ENCODE measurements around the gene GLCE.
"Not testable (repeated sequence)": the region's sequence is repeated elsewhere in the genome, so short reads cannot be mapped to it uniquely, and the experiment has no call there.

The GLCE gene

DNA sequence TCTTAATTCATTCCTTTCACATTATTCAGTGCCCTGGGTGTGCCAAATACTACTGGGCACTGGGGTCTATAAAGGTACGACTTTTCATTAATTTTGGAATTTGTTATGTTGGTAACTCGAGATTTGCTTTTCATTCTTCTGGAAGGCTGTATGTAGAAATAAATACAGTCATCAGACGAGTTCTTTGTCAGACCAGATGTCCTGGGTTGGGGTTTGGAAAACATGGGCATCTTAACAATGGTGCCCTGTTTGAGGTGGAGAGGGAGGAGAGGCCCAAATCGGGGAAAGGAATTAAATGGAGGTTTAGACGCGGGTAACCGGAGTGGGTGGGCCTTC, 662 bp upstream of the GLCE start:
- no peak for DNase-seq (ENCODE audit: low read depth, low spot score)

- DNase-seq (ENCODE audit: low read depth, low spot score), result no peak
Measured at GRCh38 chr15:69161079-69161877, 843 bp downstream of the GLCE start.

DNA sequence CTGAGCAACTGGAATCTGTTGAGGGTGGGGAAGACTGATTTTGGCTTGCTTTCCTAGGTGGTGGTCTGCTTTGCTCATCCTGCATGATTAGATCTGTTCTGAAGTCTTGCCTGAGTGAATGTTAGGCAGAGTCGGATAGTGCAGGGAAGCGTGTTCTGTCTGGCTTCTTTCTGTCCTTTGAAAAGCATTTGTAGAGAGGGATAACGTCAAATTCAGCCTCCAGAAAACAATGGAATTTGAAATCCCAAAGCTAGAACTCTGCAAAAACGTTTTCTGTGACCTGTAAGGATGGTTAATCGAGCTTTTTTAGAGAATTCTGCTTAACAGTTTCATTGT, 1.4 kb downstream of the GLCE start:
- no peak for DNase-seq (ENCODE audit: low read depth, low spot score)

DNA sequence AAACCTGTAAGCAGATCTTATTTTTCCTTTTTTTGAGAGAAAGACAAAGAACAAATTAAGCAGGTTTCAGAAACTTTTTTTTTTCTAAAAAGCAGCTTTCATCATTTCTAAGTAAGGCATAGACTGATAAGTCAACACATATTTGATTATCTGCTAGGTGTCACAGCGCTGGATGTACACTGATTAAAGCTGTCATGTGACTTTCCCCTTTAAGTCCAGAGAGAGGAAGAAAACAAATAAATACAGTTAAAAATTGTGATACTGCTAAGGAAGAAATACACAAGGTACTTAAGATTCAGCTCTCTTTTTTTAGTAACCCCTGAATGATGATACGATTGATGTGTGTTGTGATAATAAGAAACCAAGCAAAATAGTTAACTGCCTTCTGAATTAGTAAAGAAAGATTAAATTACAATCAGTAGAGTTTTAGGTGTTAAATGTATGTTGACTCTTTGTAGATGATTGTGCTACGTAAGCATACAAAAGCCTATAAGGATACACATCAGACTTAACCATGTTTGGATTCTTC, 2.8 kb downstream of the GLCE start:
- no peak for DNase-seq (ENCODE audit: low read depth, low spot score)

DNA sequence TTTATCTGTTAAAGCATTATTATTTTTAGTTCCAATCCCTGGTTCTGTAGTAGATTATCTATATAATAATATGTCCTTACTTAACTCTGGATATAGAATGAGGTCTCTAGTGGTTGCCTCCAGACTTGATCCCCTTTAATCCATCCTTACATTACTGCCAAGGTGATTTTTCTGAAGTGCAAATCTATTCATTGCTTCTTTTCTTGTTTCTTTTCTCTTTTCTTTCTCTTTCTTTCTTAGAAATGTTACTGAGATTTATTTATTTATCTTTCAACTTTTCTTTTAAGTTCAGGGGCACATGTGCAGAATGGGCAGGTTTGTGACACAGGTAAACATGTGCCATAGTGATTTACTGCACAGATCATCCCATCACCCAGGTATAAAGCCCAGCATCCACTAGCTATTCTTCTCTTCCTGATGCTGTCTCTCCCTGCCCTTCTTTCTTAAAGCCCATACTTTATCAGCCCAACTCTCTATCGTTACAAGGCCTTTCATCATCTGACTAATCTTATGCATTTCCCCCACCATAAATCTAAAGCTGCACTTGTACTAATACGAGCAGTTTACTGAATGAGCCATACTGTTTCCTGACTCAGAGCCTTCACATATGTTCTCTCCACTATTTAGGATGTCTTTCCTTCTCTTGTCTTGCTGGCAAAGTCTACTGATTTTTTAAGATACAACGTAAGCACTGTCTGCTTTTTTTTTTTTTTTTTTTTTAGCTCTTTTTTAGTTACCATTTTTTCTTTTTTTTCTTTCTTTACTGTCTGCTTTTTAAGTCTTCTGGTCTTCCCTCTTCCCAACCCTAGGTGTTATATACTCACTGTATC, 4.6 kb downstream of the GLCE start:
- no peak for DNase-seq (ENCODE audit: low read depth, low spot score)

- DNase-seq (ENCODE audit: low read depth, low spot score), result no peak
Measured at GRCh38 chr15:69165637-69166025, 5.2 kb downstream of the GLCE start.

DNA sequence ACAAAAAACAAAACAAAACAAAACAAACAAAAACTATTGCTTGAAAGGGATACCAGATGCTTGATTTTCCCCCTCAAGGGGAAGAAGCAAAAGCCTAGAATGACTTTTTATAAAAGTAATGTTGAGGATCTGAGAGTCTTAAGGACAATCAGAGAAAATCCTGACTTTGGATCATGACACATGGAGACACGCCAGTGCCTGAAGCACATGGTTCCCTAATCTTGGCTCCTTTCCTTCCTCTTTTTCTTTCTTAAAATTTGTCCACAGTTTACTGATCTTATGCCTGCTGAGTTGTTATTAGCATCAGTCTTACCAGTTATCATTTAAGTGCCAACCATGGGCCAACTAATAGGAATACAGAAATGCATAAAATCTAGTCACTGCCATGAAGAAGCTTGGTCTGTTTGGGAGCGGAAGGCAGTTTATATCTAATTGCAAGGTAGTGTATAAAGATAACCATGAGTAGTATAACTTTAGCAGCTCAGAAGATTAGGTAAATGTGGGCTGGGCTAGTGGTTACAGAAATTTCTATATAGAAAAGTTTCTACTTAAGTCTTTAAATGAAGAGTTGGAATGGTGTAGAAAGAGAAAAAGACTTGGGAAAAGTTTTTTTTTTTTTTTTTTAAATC, 6.9 kb downstream of the GLCE start:
- DNase-seq (ENCODE audit: low read depth, low spot score), result no peak

DNA sequence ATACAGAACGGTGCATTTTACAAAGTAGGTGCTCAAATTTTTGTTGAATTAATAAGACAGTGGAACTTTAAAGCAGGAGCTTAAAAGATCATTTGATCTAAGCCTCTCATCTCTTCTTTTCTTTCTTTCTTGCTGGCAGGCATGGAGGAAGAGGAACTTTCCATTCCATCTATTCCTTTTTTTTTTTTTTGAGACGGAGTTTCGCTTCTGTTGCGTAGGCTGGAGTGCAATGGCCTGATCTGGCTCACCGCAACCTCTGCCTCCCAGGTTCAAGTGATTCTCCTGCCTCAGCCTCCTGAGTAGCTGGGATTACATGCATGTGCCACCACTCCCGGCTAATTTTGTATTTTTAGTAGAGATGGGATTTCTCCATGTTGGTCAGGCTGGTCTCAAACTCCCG, 7.9 kb downstream of the GLCE start:
- not testable (repeated sequence) for DNase-seq (ENCODE audit: low read depth, low spot score)

DNA sequence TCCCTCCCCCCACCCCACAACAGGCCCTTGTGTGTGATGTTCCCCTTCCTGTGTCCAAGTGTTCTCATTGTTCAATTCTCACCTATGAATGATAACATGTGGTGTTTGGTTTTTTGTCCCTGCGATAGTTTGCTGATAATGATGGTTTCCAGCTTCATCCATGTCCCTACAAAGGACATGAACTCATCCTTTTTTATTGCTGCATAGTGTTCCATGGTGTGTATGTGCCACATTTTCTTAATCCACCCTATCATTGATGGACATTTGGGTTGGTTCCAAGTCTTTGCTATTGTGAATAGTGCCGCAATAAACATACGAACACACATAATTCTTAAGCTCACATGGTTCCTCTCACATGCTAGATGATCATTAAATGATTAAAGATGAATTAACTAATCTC, 9.1 kb downstream of the GLCE start:
- not testable (repeated sequence) for DNase-seq (ENCODE audit: low read depth, low spot score)

- no peak for DNase-seq (ENCODE audit: low read depth, low spot score)
Measured at GRCh38 chr15:69170597-69170996, 10.2 kb downstream of the GLCE start.

DNA sequence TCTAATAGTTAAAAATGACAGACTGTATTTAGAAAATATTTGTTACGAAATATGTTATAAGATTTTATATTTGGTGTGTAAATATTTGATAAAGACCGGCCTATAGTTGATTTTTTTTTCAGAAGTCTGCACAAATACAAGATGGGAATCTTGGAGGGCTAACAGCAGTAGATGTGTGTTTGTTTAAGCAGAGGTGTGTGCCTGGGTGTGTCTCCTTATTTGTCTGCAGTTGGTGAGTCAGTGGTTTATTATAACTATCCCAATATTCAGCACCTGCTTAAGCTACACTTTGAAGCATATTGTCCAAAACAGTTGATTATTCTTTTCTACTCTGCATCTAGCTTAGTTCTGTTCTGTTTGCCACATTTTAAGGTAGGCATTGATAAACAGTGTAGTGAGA, 12.4 kb downstream of the GLCE start:
- DNase-seq (ENCODE audit: low read depth, low spot score), result no peak

DNA sequence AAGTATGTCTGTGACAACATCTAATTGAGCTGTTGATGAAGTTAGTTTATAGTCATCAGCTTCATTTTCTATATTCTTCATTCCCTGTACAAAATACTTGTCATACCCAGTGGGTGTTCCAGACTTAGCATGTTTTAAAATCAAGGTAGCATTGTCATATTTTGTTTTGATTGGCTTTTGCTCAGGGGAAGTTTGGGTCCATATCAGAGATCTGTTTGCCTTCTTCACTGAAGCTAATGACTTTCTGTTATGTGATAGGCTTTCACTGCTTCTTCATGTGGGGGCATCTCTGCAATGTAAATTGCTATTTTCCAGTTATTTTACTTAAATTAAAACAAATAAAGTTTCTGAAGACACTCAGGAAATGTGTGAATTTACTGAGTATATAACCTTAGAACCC, 15.1 kb downstream of the GLCE start:
- DNase-seq (ENCODE audit: low read depth, low spot score), result no peak

DNA sequence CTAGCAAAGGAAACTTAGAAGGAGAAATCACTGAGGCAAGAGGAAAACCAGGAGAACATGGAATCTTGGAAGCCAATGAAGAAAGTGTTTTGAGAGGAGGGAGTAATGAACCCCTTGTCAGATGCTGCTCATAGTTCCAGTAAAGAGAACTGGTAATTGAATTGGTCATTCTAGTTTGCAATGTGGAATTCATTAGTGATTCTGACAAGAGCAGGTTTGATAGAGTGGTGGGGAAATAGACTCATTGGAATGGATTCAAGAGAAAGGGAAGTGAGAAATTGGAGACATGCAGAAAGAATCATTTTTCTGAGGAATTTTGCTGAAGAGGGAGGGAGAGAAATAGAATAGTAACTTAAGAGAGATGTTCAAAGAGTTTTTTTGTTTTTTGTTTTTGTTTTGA, 21.0 kb downstream of the GLCE start:
- DNase-seq (ENCODE audit: low read depth, low spot score), result no peak

GRCh38 chr15:69185216-69185615, 24.8 kb downstream of the GLCE start:
- DNase-seq (ENCODE audit: low read depth, low spot score), result no peak

- DNase-seq (ENCODE audit: low read depth, low spot score), result no peak
Measured at GRCh38 chr15:69185706-69186105, 25.3 kb downstream of the GLCE start.

DNA sequence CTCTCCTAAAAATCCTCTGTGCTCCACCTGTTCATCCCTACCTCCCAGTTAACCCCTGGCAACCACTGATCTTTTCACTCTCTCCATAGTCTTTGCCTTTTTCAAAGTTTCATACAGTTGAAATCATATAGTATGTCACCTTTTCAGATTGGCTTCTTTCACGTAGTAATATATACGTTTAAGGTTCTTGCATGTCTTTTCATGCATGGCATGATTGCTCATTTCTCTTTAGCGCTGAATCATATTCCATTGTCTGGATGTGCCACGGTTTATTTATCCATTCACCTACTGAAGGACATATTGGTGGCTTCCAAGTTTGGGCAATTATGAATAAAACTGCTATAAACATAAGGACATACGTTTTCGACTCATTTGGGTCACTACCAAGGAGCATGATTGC, 28.7 kb downstream of the GLCE start:
- DNase-seq (ENCODE audit: low read depth, low spot score), result no peak

GRCh38 chr15:69190091-69190490, 29.7 kb downstream of the GLCE start:
- DNase-seq (ENCODE audit: low read depth, low spot score), result no peak

- no peak for DNase-seq (ENCODE audit: low read depth, low spot score)
Measured at GRCh38 chr15:69190504-69190903, 30.1 kb downstream of the GLCE start.

DNA sequence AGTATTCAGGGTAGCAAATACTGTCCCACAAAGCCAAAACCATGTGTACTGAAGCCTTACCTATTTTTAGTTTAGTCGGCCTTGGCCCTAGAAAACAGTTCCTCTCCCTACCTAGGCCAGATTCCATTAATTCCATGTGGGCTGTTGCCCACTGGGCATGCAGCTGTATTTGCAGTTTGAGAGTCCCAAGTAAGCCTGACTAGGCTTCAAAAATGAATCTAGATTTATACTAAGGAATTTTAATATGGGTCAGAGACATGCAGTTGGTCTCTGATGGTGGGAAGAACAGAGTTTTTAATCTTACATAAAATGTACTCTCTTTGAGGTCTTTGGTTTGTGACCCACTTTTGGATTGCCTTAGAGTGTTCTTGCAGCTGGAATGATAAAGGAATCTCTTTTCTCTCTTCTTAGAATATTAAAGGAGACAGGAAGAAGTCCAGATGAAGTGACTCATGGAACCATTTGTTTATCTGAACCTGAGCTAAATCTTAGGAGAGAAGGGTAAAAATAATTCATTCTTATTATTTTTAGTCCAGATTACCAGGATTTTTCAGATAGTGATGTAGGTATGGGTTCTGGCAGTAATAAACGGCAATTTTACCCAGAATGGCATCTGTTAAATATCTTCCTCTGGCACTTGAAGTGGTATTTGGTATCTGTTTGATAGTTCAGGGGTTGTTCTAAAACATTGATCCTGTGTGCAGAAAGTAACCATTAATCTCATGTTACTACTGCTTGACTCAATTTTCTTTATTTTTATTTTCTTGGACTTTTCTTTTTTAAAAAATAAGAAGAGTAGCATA, 33.8 kb downstream of the GLCE start:
- no peak for DNase-seq (ENCODE audit: low read depth, low spot score)

DNA sequence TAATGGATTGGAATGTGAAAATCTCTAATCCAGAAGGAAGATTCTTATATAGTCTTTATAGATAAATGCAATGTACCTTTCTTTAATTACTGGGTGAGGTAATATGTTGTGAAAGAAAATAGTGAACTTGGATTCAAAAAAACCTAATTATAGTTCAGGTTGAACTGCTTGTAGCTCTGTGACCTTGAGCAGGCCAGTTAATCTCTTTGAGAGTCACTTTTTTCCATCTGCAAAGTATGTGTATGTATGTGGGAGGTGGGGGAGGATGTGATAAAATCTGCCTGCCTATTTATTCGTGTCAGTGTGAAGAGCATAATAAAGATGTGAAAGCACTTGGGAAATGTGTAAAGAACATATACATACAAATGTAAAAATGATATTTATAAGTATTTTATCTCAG, 34.4 kb downstream of the GLCE start:
- no peak for DNase-seq (ENCODE audit: low read depth, low spot score)

DNA sequence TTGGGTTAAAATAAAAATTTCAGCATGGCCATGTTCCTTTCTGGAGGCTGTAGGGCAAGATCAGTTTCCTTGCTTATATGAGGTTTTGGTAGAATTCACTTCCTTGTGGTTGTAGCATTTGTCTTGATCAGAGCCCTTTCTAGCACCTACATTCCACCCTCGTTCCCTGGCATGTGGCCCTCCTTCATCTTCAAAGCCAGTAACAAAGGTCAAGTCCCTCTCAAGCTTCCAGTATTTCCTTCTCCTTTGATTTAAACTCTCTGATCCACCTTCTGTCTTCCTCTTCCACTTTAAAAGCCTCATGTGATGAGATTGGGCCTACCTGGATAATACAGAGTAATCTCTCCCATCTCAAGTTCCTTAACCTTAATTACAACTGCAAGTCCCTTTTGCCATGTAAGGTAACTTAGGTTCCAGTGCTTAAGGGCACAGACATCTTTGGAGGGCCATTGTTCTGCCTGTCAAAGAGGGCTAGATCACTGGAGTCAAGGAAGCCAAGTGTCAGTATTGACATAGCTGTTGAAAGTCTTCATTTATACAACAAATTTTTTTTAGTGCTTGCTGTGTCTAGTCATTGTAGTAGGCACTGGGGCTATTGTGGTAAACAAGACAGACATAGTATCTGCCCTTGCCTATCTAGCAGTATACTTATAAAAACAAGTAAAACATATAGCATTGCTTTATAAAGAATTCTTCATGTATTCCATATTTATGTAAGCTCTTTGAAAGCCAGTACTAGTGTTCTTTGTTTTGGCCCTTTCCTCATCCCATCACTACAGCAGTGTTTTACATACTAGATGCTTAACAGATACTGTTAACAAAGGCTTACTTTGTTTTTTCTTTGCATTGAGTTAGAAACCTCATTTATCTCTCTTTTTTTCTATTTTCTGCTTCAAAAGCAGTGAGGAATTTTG, 40.7 kb downstream of the GLCE start:
- no peak for DNase-seq (ENCODE audit: low read depth, low spot score)

Data from activated CD4-positive, CD25-positive, alpha-beta regulatory T cell treated with anti-CD3 and anti-CD28 coated beads, Interleukin-2, amount 50 U/mL, for 16 hours (primary cell).